ENCODE measurements around the gene CHAD.

GRCh38 chr17:50460831-50461526, 7.7 kb downstream of the CHAD start:
- TF ChIP-seq CTCF (conservative IDR thresholded peaks at IDR 0.05) (no peak), ZFX (IDR thresholded peaks at IDR 0.05) (no peak)

Measured in C4-2B (cell line).